ENCODE results near the gene LTBP1. TPM values are rescaled to one million over a fixed set of nuclear protein-coding genes. Genes with fewer than 3 reads are reported as not detected.
"Not testable (repeated sequence)": the region's sequence is repeated elsewhere in the genome, so short reads cannot be mapped to it uniquely, and the experiment has no call there.

Gene LTBP1
- total RNA-seq, 1 experiment from 2014 or later: 10.3 TPM

DNA sequence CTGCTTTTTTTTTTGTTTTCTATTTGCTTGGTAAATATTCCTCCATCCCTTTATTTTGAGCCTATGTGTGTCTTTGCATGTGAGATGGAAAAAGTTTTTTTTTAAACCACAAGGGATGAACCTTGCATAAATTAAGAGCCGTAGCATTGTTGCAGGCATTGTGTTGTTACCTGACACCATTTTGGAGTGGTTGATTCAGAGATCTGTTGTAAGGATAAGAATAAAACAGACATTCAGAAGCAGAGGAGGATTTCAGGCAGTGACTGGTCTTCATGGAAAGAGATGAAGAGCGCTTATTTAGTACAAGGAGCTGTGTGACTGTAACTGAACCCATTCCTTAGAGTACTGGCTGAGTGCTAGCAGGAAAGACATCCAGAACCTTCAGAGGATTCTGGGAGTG, 101.2 kb downstream of the LTBP1 start:
- Histone ChIP-seq H3K79me2 (ENCODE audit: low read depth) (no peaks in the 10 kb centered on the region), H3F3A (ENCODE audit: insufficient read depth, low read depth) (no peaks in the 10 kb centered on the region), H3K9me2 (ENCODE audit: insufficient read depth) (no peaks in the 10 kb centered on the region), H3K27me3 (ENCODE audit: insufficient read depth, low read depth) (no peaks in the 10 kb centered on the region), H4K20me1 (ENCODE audit: insufficient read depth) (no peaks in the 10 kb centered on the region), H2AFZ (no peak overlapping the region), H3K36me3 (ENCODE audit: low read depth) (no peaks in the 10 kb centered on the region), H3K9me3 (ENCODE audit: insufficient read depth, low read depth) (no peaks in the 10 kb centered on the region), H3K4me2 (no peak overlapping the region), H3K27ac (no peak overlapping the region), H3K4me3 (no peak overlapping the region), H3K4me1 (replicated peaks; ENCODE audit: insufficient read depth) (no peaks in the 10 kb centered on the region)
- intact Hi-C loops (cut with micrococcal nuclease; ENCODE audit: unreplicated experiment): no loop called here
- DNase-seq: no peak
- TF ChIP-seq, protein P1, sequence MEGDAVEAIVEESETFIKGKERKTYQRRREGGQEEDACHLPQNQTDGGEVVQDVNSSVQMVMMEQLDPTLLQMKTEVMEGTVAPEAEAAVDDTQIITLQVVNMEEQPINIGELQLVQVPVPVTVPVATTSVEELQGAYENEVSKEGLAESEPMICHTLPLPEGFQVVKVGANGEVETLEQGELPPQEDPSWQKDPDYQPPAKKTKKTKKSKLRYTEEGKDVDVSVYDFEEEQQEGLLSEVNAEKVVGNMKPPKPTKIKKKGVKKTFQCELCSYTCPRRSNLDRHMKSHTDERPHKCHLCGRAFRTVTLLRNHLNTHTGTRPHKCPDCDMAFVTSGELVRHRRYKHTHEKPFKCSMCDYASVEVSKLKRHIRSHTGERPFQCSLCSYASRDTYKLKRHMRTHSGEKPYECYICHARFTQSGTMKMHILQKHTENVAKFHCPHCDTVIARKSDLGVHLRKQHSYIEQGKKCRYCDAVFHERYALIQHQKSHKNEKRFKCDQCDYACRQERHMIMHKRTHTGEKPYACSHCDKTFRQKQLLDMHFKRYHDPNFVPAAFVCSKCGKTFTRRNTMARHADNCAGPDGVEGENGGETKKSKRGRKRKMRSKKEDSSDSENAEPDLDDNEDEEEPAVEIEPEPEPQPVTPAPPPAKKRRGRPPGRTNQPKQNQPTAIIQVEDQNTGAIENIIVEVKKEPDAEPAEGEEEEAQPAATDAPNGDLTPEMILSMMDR (conservative IDR thresholded peaks at IDR 0.05): no peak
- no peak for TF ChIP-seq EZH2 (IDR thresholded peaks at IDR 0.05; ENCODE audit: low read depth)
- POLR2A ChIA-PET (ENCODE audit: unreplicated experiment): no interaction called here
- CTCF ChIA-PET: no interaction called here
- BruUV-seq (replicated peaks): no TSS peak

DNA sequence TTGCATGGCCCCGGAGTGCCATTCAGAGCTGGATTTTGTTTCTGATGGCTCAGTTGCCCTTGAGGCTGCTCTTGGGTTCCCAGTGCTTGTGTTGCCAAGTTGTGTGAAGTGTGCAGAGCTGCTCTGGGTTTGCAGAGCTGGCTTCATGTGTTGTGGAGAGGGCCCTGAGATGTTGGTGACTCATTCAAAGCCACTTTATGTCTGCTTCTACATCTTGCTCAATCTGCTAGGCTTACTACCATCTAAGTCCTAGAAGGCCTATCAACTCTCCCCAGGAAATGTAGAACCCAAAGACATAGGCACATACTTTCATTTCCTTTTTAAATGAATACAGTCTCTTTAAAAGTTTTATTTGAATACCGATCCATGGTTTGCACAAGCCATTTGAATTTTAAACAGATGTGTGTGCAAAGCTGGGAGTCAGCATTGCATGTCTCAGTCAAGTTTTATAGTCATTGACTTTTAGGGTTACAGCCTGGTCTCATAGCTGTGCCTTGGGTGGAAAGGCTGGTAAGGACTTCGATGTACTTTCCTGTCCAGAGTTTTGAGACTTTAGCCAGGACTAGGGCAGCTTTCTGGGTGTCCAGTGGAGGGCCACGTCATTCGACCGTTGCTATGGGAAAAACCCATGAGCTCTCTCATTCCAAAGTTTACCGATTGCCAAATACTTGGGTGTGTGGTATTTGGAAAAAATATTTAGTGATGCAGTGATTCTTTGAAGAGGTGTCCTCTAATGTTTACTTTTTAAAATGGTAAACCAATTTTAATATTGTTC, 105.0 kb downstream of the LTBP1 start:
- Histone ChIP-seq H3K4me1 (replicated peaks; ENCODE audit: insufficient read depth) (no peaks in the 10 kb centered on the region), H3K4me3 (no peak overlapping the region), H3K27me3 (ENCODE audit: insufficient read depth, low read depth) (no peaks in the 10 kb centered on the region), H2AFZ (no peak overlapping the region), H3K4me2 (no peak overlapping the region), H4K20me1 (ENCODE audit: insufficient read depth) (no peaks in the 10 kb centered on the region), H3K9me2 (ENCODE audit: insufficient read depth) (no peaks in the 10 kb centered on the region), H3K79me2 (ENCODE audit: low read depth) (no peaks in the 10 kb centered on the region), H3K9me3 (ENCODE audit: insufficient read depth, low read depth) (no peaks in the 10 kb centered on the region), H3K36me3 (ENCODE audit: low read depth) (no peaks in the 10 kb centered on the region), H3F3A (ENCODE audit: insufficient read depth, low read depth) (no peaks in the 10 kb centered on the region), H3K27ac (no peak overlapping the region)
- ChIA-PET CTCF (no interaction called here), POLR2A (ENCODE audit: unreplicated experiment) (no interaction called here)
- BruUV-seq (replicated peaks): no TSS peak
- TF ChIP-seq EZH2 (IDR thresholded peaks at IDR 0.05; ENCODE audit: low read depth): no peak
- TF ChIP-seq, protein P1 (conservative IDR thresholded peaks at IDR 0.05): no peak
- intact Hi-C loops (cut with micrococcal nuclease; ENCODE audit: unreplicated experiment): no loop called here
- DNase-seq: no peak

DNA sequence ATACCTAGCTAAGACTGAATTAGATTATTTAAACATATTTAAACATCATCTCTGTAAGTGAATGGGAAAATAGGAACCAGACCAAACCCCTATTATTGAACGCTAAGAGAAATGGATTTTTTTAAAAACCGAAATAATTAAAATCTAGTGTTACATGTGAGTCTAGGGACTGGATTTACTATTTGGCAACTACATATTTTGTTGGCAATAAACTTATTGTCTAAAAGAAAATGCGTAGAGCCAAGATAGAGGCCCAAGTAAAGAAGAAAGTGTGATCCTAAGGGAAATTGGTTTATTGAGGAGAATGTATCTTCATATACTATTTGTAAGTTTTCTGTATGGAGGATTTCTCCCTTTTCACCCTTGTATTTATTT, 105.6 kb downstream of the LTBP1 start:
- no peaks in the 10 kb centered on the region for H3K79me2 ChIP-seq (ENCODE audit: low read depth)
- ChIA-PET CTCF (no interaction called here), POLR2A (ENCODE audit: unreplicated experiment) (no interaction called here)
- intact Hi-C loops (cut with micrococcal nuclease; ENCODE audit: unreplicated experiment): no loop called here
- no peaks in the 10 kb centered on the region for H3F3A ChIP-seq (ENCODE audit: insufficient read depth, low read depth)
- no peak for TF ChIP-seq EZH2 (IDR thresholded peaks at IDR 0.05; ENCODE audit: low read depth)
- TF ChIP-seq, protein P1 (conservative IDR thresholded peaks at IDR 0.05): no peak
- H3K36me3 ChIP-seq (ENCODE audit: low read depth): no peaks in the 10 kb centered on the region
- no peak overlapping the region for H3K4me3 ChIP-seq
- DNase-seq: no peak
- no peaks in the 10 kb centered on the region for H3K9me3 ChIP-seq (ENCODE audit: insufficient read depth, low read depth)
- no peaks in the 10 kb centered on the region for H4K20me1 ChIP-seq (ENCODE audit: insufficient read depth)
- H3K9me2 ChIP-seq (ENCODE audit: insufficient read depth): no peaks in the 10 kb centered on the region
- no peaks in the 10 kb centered on the region for H3K4me1 ChIP-seq (replicated peaks; ENCODE audit: insufficient read depth)
- H3K4me2 ChIP-seq: no peak overlapping the region
- H3K27ac ChIP-seq: no peak overlapping the region
- no TSS peak for BruUV-seq (replicated peaks)
- H3K27me3 ChIP-seq (ENCODE audit: insufficient read depth, low read depth): no peaks in the 10 kb centered on the region
- no peak overlapping the region for H2AFZ ChIP-seq

DNA sequence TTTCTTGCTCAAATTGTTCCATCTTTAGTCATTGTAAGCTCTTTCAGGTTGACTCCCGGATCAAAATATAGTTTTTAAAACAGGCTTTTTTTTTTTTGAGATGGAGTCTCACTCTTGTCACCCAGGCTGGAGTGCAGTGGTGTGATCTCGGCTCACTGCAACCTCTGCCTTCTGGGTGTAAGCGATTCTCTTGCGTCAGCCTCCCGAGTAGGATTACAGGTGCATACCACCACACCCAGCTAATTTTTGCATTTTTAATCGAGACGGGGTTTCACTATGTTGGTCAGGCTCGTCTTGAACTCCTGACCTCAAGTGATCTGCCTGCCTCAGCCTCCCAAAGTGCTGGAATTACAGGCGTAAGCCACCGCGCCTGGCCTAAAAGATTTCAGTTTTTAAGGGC, 106.0 kb downstream of the LTBP1 start:
- H3K36me3 ChIP-seq (ENCODE audit: low read depth); H3K9me3 ChIP-seq (ENCODE audit: insufficient read depth, low read depth); H3K27me3 ChIP-seq (ENCODE audit: insufficient read depth, low read depth); H3K4me3 ChIP-seq; H3F3A ChIP-seq (ENCODE audit: insufficient read depth, low read depth); POLR2A ChIA-PET (ENCODE audit: unreplicated experiment); H4K20me1 ChIP-seq (ENCODE audit: insufficient read depth); H3K27ac ChIP-seq; CTCF ChIA-PET; H2AFZ ChIP-seq; DNase-seq; H3K4me2 ChIP-seq; intact Hi-C loops (cut with micrococcal nuclease; ENCODE audit: unreplicated experiment); BruUV-seq (replicated peaks); H3K79me2 ChIP-seq (ENCODE audit: low read depth); H3K9me2 ChIP-seq (ENCODE audit: insufficient read depth); H3K4me1 ChIP-seq (replicated peaks; ENCODE audit: insufficient read depth): not testable (repeated sequence)
